IgD-negative memory B cell (primary cell): ENCODE measurements around the gene FASN. TPM values are rescaled to one million over a fixed set of nuclear protein-coding genes. Genes with fewer than 3 reads are reported as not detected.

Source experiments
- H3K27ac Mint-ChIP-seq, 3 donors: one replicate each; pipeline ENCODE4 v1.8.0; 2020 to 2022; ENCODE audit warnings: mild to moderate bottlenecking in 3 of 3, mixed read lengths in 3 of 3, moderate library complexity in 1 of 3
- H3K27me3 Mint-ChIP-seq: one replicate; pipeline ENCODE4 v1.8.0; 2021; ENCODE audit warnings: mixed read lengths
- H3K36me3 Mint-ChIP-seq: one replicate; pipeline ENCODE4 v1.8.0; 2020; ENCODE audit warnings: mild to moderate bottlenecking, mixed read lengths
- H3K4me1 Mint-ChIP-seq, 3 donors: one replicate each; pipeline ENCODE4 v1.8.0; 2020 to 2022; ENCODE audit warnings: mixed read lengths in 3 of 3, mild to moderate bottlenecking in 1 of 3
- H3K4me3 Mint-ChIP-seq, 4 donors: one replicate each; pipeline ENCODE4 v1.8.0; 2020 to 2022; ENCODE audit warnings: mild to moderate bottlenecking in 4 of 4, mixed read lengths in 4 of 4, moderate library complexity in 3 of 4
- H3K9me3 Mint-ChIP-seq, 3 donors: one replicate each; pipeline ENCODE4 v1.8.0; 2020 to 2021; ENCODE audit warnings: mixed read lengths in 3 of 3, mild to moderate bottlenecking in 1 of 3
- polyA plus RNA-seq: library from polyadenylated mRNA; unstranded; fragments of 300-500 nt; fragmentation: Illumina TruSeq; gene quantifications from one replicate; pipeline ENCODE4 v1.2.3, GENCODE V29; 2021

FASN gene
- polyA plus RNA-seq, 1 donor from 2014 or later, result 2.9 TPM

DNA sequence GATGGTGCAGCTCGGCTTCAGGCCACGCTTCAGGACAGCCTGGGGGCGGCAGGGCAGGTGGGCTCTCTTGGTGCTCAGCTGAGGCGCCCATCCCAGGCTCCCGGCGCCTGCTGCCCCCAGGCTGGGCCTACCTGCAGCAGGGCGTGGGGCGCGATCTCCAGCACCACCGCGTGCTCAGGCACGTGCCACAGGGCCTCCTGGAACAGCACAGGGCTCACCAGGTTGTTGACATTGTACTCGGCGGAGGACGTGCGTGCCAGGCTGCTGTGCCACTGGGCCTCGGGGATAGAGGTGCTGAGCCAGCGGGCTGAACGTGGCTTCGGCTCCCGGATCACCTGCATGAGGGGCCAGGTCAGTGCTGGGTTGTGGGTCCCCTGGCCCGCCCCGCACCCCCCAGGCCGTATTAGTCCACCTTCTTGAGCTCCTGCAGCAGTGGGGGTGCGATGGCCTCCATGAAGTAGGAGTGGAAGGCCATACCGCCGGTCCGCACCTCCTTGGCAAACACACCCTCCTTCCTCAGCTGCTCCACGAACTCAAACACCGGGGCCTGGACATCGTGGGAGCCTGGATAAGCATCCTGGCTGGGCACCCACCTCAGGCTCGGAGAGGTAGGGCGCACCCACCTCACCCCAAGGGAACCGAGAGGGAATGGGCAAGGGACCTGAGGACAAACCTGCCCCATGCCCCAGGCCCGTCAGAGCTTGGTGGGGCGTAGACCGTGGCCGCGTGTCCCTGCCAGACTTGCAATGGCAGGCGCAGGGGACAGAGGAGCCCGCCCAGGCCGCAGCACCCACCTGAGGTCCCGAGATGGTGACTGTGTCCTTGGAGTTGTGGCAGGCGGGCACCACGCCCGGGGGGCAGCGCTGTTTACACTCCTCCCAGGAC, 9.0 kb downstream of the FASN start:
- H3K9me3 Mint-ChIP-seq, result no peaks in the 10 kb centered on the region
- H3K36me3 Mint-ChIP-seq, result no peaks in the 10 kb centered on the region
- H3K4me3 Mint-ChIP-seq, result no peak overlapping the region
- H3K27me3 Mint-ChIP-seq, result no peaks in the 10 kb centered on the region
- H3K27ac Mint-ChIP-seq, result no peak overlapping the region
- H3K4me1 Mint-ChIP-seq, result no peaks in the 10 kb centered on the region

GRCh38 chr17:82087961-82088837, 9.8 kb downstream of the FASN start:
- Mint-ChIP-seq H3K27me3 (no peaks in the 10 kb centered on the region), H3K4me1 (no peaks in the 10 kb centered on the region), H3K4me3 (no peak overlapping the region), H3K9me3 (no peaks in the 10 kb centered on the region), H3K36me3 (no peaks in the 10 kb centered on the region), H3K27ac (no peak overlapping the region)

DNA sequence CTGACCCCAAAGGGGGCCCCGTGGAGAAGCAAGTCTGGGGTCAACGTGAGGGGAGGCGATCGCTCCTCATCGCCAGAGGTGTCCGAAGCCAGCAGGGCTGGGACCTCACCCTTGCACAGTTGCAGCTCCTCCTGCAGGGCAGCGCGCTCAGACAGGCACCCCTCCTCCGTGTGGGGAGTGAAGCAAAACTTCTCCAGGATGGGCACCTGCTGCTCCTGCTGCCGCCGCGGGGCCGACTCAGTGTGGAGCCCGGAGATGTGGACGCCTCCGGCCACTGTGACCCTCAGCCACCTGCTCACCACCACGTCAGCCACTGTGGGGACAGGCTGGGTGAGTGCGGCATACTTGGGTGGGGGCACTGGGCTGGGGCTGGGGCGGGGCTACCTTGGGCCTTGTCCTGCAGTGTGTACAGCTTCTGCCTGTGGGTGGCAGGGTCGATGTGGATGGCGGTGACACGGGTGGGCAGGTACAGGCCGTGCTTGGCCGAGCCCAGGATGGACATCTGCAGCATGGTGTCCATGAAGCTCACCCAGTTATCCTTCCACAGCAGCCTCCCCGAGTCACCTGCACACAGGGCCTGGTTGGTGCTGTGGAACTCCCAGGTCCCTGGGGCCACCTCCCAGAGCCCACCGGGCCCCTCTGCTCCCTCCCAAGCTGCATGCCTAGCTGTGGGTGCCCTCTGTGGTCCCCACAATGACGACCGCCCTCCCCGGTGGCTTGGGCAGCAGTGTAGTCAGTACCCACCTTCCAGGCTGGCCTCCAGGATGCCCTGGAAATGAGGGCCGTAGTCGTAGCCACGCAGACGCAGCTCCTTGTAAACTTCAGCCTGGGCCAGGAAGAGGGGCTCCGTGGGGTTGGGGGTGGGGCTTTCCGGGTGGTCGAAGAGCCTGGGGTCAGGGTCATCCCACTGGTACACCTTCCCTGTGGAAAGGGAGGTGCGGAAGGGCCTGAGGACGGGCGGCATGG, 10.8 kb downstream of the FASN start:
- no peaks in the 10 kb centered on the region for H3K9me3 Mint-ChIP-seq
- H3K27ac Mint-ChIP-seq, result no peak overlapping the region
- no peaks in the 10 kb centered on the region for H3K36me3 Mint-ChIP-seq
- no peak overlapping the region for H3K4me3 Mint-ChIP-seq
- no peaks in the 10 kb centered on the region for H3K27me3 Mint-ChIP-seq
- no peaks in the 10 kb centered on the region for H3K4me1 Mint-ChIP-seq

DNA sequence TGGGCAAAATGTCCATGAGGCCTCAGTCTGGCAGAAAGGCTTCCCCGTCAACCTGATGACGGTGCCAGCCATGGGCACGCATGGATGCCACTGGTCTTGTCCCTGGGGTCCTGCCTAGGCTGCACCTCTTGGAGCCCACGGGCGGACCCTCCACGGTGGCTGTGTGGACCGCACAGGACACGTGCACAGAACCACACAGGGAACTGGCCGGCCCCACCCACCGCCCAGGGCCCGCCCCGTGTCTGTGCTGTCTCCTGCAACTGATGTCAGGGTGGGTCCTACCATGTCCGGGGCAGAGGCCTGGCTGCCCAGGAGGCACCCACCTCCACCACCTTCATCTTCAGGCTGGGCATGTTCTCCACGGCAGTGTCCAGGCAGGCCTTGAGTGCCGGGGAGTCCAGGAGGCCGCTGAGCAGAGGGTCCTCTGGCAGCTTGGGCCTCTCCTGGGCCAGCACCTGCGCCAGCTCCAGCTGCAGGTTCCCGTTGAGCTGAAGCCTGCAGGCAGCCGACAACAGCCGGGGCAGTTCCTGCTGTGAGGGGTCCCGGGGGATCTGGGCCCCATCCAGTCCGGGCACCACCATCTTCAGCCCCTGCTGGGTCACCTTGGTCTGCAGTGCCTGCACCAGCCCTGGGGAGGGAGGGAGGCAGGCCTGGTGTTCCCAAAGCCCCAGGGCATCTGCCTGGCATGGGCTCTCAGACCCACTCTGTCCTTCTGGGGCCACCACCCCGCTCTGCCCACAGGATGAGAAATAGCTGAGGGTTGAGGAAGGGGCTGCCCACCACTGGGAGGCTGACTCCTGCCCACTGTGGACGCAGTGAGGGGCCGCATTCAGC, 11.9 kb downstream of the FASN start:
- H3K9me3 Mint-ChIP-seq, result no peaks in the 10 kb centered on the region
- no peak overlapping the region for H3K4me3 Mint-ChIP-seq
- H3K27ac Mint-ChIP-seq, result no peak overlapping the region

GRCh38 chr17:82085031-82085861, 12.8 kb downstream of the FASN start:
- no peaks in the 10 kb centered on the region for H3K9me3 Mint-ChIP-seq
- H3K4me3 Mint-ChIP-seq, result no peak overlapping the region
- H3K27me3 Mint-ChIP-seq, result no peaks in the 10 kb centered on the region
- no peaks in the 10 kb centered on the region for H3K4me1 Mint-ChIP-seq
- H3K27ac Mint-ChIP-seq, result no peak overlapping the region
- H3K36me3 Mint-ChIP-seq, result no peaks in the 10 kb centered on the region

More for the DNA sequence above, 11.9 kb downstream of the FASN start:
- no peaks in the 10 kb centered on the region for H3K36me3 Mint-ChIP-seq
- H3K27me3 Mint-ChIP-seq, result no peaks in the 10 kb centered on the region
- H3K4me1 Mint-ChIP-seq, result no peaks in the 10 kb centered on the region

DNA sequence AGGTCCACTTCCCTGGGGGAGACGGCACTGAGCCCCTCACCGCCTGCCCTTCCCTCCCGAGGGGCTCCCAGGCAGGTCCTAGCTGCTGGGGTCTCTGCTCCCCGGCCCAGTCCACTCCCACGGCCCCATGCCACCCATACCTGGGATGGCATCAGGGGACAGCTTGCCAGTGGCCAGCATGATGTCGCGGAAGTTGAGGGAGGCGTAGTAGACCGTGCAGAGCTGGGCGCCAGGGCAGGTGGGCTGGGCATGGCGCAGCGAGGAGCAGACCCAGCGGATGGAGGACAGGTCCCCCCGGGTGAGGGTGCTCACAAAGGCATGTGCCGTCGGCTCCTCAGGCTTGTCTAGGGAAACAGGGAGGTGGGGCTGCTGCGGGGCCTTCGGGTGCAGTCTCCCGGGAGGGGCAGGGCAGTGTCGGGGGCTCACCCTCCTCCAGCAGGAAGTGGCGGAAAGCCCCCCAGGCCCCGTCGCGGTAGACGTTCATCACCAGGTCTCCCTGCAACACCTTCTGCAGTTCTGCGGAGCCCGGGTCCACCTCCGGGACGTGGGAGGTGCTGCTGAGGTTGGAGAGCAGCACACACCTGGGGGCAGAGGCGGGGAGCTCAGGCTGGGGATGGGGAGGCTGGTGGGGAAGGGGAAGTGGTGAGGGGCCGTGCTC, 13.5 kb downstream of the FASN start:
- Mint-ChIP-seq H3K4me1 (no peaks in the 10 kb centered on the region), H3K9me3 (no peaks in the 10 kb centered on the region), H3K27me3 (no peaks in the 10 kb centered on the region), H3K36me3 (no peaks in the 10 kb centered on the region), H3K27ac (no peak overlapping the region), H3K4me3 (no peak overlapping the region)

- no peaks in the 10 kb centered on the region for H3K9me3 Mint-ChIP-seq
- no peaks in the 10 kb centered on the region for H3K36me3 Mint-ChIP-seq
- H3K4me1 Mint-ChIP-seq, result no peaks in the 10 kb centered on the region
- H3K4me3 Mint-ChIP-seq, result no peak overlapping the region
- H3K27me3 Mint-ChIP-seq, result no peaks in the 10 kb centered on the region
- H3K27ac Mint-ChIP-seq, result no peak overlapping the region
Measured at GRCh38 chr17:82083533-82084359, 14.3 kb downstream of the FASN start.

DNA sequence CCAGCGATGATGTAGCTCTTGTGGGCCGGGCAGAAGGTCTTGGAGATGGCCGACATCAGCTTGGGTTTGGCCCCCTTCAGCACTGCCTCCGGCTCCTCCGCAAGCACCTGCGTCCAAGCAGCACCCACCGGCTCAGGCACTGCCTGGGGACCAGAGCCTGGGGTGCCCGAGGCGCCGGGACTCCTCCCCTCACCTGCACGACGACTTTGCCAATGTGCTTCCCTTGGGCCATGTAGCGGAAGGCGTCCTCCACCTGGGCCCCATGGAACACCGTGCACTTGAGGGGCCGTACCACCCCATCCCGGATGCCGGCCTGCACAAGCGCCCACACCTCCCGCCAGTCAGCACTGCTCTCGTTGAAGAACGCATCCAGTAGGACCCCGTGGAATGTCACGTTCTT, 15.0 kb downstream of the FASN start:
- Mint-ChIP-seq H3K36me3 (no peaks in the 10 kb centered on the region), H3K4me3 (no peak overlapping the region), H3K4me1 (no peaks in the 10 kb centered on the region), H3K9me3 (no peaks in the 10 kb centered on the region), H3K27me3 (no peaks in the 10 kb centered on the region), H3K27ac (no peak overlapping the region)

GRCh38 chr17:82082456-82082855, 15.6 kb downstream of the FASN start:
- Mint-ChIP-seq H3K36me3 (no peaks in the 10 kb centered on the region), H3K4me3 (no peak overlapping the region), H3K27me3 (no peaks in the 10 kb centered on the region), H3K4me1 (no peaks in the 10 kb centered on the region), H3K9me3 (no peaks in the 10 kb centered on the region), H3K27ac (no peak overlapping the region)

DNA sequence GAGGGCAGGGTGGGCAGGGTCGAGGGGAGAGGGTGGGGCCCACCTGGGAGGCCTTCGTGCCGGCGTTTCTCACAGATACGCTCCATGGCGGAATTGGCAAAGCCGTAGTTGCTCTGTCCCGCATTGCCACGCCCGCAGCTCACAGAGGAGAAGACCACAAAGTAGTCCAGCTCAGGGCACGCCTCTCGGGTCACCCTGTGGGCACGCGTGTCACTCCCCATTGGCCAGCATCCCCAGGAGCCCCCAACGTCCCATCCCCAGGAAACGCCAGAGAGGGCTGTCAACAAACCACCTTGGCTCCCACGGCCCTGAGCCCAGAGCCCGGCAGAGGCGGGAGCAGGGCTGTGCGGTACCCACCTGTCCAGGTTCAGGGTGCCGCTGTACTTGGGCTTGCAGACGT, 16.1 kb downstream of the FASN start:
- H3K4me3 Mint-ChIP-seq, result no peak overlapping the region
- H3K36me3 Mint-ChIP-seq, result no peaks in the 10 kb centered on the region
- H3K27ac Mint-ChIP-seq, result no peak overlapping the region
- H3K4me1 Mint-ChIP-seq, result no peaks in the 10 kb centered on the region
- H3K9me3 Mint-ChIP-seq, result no peaks in the 10 kb centered on the region
- H3K27me3 Mint-ChIP-seq, result no peaks in the 10 kb centered on the region

- no peaks in the 10 kb centered on the region for H3K9me3 Mint-ChIP-seq
- no peak overlapping the region for H3K27ac Mint-ChIP-seq
- H3K27me3 Mint-ChIP-seq, result no peaks in the 10 kb centered on the region
- H3K4me3 Mint-ChIP-seq, result no peak overlapping the region
- H3K36me3 Mint-ChIP-seq, result no peaks in the 10 kb centered on the region
- H3K4me1 Mint-ChIP-seq, result peaks cover 0 to 3% (median 0%) of the 10 kb centered on the region in 3 donors
Measured at GRCh38 chr17:82081546-82081945, 16.5 kb downstream of the FASN start.

GRCh38 chr17:82080789-82081464, 17.1 kb downstream of the FASN start:
- peaks cover 1% of the 10 kb centered on the region for H3K27me3 Mint-ChIP-seq
- H3K4me3 Mint-ChIP-seq, result no peak overlapping the region
- H3K27ac Mint-ChIP-seq, result no peak overlapping the region
- H3K9me3 Mint-ChIP-seq, result no peaks in the 10 kb centered on the region
- peaks cover 0 to 4% (median 0%) of the 10 kb centered on the region in 3 donors for H3K4me1 Mint-ChIP-seq
- H3K36me3 Mint-ChIP-seq, result no peaks in the 10 kb centered on the region
